Measurements from ENCODE around the gene VEPH1. TPM values are rescaled to one million over a fixed set of nuclear protein-coding genes. Genes with fewer than 3 reads are reported as not detected.

Gene VEPH1
- polyA plus RNA-seq, 1 donor (not counting 4 experiments of a cell fraction or from before 2014, with no cell fraction given): 0.21 TPM

DNA sequence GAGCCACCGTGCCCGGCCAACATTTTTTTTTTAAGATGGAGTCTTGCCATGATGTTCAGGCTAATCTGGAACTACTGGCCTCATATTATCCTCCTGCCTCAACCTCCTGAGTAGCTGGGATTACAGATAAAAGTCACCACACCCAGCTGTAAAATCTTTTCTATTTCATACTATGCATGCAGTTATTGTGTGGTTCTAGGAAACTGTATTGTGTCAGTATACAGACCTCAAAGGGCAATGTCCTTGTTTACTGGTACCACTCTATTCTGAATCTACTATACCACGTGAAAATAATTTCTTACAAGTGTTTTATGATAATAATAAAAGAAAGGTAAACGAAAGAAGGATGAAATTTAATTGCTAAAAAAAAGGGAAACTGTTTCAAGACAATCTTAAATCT, 190.0 kb downstream of the VEPH1 start:
- H4K20me1 ChIP-seq (ENCODE audit: control insufficient read depth, extremely low read depth, insufficient read depth, low read length): no peaks in the 10 kb centered on the region
- H3K9ac ChIP-seq (ENCODE audit: control insufficient read depth, extremely low read depth, insufficient read depth, low read length): no peak overlapping the region
- DNase-seq (ENCODE audit: low read depth, low spot score) (no peak), FAIRE-seq (no peak)
- no peak overlapping the region for H3K4me3 ChIP-seq (ENCODE audit: control insufficient read depth in 2 of 3, extremely low read depth in 1 of 3, insufficient read depth in 2 of 3, low read depth in 1 of 3, low read length in 3 of 3)
- no peak overlapping the region for H2AFZ ChIP-seq (ENCODE audit: control insufficient read depth, low read length)
- H3K4me1 ChIP-seq (ENCODE audit: control insufficient read depth, extremely low read depth, insufficient read depth, low read length): peaks cover 2% of the 10 kb centered on the region
- no peaks in the 10 kb centered on the region for H3K9me1 ChIP-seq (ENCODE audit: control insufficient read depth, extremely low read depth, insufficient read depth, low read length)
- H3K9me3 ChIP-seq (ENCODE audit: control insufficient read depth, low read depth, low read length): no peaks in the 10 kb centered on the region
- dilution Hi-C loops (cut with MboI; ENCODE audit: extremely low pct_ligation_motif_present, low sequenced_read_pairs): no loop called here
- no peaks in the 10 kb centered on the region for H3K36me3 ChIP-seq (ENCODE audit: control insufficient read depth in 2 of 2, extremely low read depth in 1 of 2, insufficient read depth in 2 of 2, low read length in 2 of 2)
- H3K4me2 ChIP-seq (ENCODE audit: control insufficient read depth, extremely low read depth, insufficient read depth, low read depth, low read length): no peak overlapping the region
- TF ChIP-seq CTCF (optimal IDR thresholded peaks at IDR 0.05 in 1 of 3, IDR thresholded peaks at IDR 0.05 in 1 of 3, conservative IDR thresholded peaks at IDR 0.05 in 1 of 3; ENCODE audit: extremely low read depth in 1 of 3, insufficient read depth in 2 of 3, low read length in 3 of 3) (no peak), EZH2 (IDR thresholded peaks at IDR 0.05; ENCODE audit: low read length) (no peak)
- no peaks in the 10 kb centered on the region for H3K79me2 ChIP-seq (ENCODE audit: control insufficient read depth, insufficient read depth, low read length)
- H3K27me3 ChIP-seq (ENCODE audit: control insufficient read depth, extremely low read depth, insufficient read depth, low read length): no peaks in the 10 kb centered on the region
- H3K27ac ChIP-seq (ENCODE audit: control insufficient read depth, insufficient read depth, low read length): no peak overlapping the region

DNA sequence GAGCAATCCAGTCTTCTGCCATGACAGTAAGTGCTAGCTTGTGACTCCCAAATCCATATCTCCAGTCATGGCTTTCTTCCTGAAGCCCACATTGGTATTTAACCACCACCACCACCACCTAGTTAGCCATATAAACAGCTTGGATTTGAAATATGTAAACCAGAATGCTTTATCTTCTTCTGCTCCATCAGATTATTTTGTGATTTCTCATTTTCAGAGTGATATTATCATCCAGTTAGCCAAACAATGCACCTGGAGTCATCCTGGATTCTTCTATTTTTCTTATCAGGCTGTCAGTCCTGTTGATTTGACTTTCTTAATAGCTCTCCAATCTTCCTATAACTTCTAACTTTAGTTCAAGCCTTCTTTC, 190.9 kb downstream of the VEPH1 start:
- TF ChIP-seq CTCF (optimal IDR thresholded peaks at IDR 0.05 in 1 of 3, IDR thresholded peaks at IDR 0.05 in 1 of 3, conservative IDR thresholded peaks at IDR 0.05 in 1 of 3; ENCODE audit: extremely low read depth in 1 of 3, insufficient read depth in 2 of 3, low read length in 3 of 3): no peak
- TF ChIP-seq EZH2 (IDR thresholded peaks at IDR 0.05; ENCODE audit: low read length): no peak
- dilution Hi-C loops (cut with MboI; ENCODE audit: extremely low pct_ligation_motif_present, low sequenced_read_pairs): no loop called here
- Histone ChIP-seq H3K36me3 (ENCODE audit: control insufficient read depth in 2 of 2, extremely low read depth in 1 of 2, insufficient read depth in 2 of 2, low read length in 2 of 2) (no peaks in the 10 kb centered on the region), H3K9ac (ENCODE audit: control insufficient read depth, extremely low read depth, insufficient read depth, low read length) (no peak overlapping the region), H3K9me1 (ENCODE audit: control insufficient read depth, extremely low read depth, insufficient read depth, low read length) (no peaks in the 10 kb centered on the region), H3K9me3 (ENCODE audit: control insufficient read depth, low read depth, low read length) (no peaks in the 10 kb centered on the region), H4K20me1 (ENCODE audit: control insufficient read depth, extremely low read depth, insufficient read depth, low read length) (no peaks in the 10 kb centered on the region), H3K4me3 (ENCODE audit: control insufficient read depth in 2 of 3, extremely low read depth in 1 of 3, insufficient read depth in 2 of 3, low read depth in 1 of 3, low read length in 3 of 3) (no peak overlapping the region), H3K4me2 (ENCODE audit: control insufficient read depth, extremely low read depth, insufficient read depth, low read depth, low read length) (no peak overlapping the region), H3K27me3 (ENCODE audit: control insufficient read depth, extremely low read depth, insufficient read depth, low read length) (no peaks in the 10 kb centered on the region), H3K4me1 (ENCODE audit: control insufficient read depth, extremely low read depth, insufficient read depth, low read length) (peaks cover 2% of the 10 kb centered on the region), H2AFZ (ENCODE audit: control insufficient read depth, low read length) (no peak overlapping the region), H3K79me2 (ENCODE audit: control insufficient read depth, insufficient read depth, low read length) (no peaks in the 10 kb centered on the region), H3K27ac (ENCODE audit: control insufficient read depth, insufficient read depth, low read length) (no peak overlapping the region)
- no peak for FAIRE-seq
- DNase-seq (ENCODE audit: low read depth, low spot score): no peak
